ENCODE results near the gene SOX18.

DNA sequence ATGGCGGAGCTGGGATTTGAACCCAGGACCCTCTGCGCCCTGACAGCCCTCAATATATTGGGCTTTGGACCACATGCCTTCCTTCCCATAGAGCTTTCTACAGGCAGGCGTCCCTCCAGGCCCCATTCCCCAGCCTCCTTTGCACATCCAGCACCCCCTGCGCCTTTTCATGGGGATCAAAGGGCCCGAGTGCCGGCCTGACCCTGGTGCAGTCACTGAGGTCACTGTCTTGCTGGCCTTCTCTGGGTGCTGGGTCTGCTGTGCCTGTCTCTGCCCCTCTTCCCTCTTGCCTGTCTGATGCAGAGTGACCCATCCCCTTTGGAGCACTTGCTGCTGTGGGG, 32.2 kb upstream of the SOX18 start:
- TF ChIP-seq, protein P1, sequence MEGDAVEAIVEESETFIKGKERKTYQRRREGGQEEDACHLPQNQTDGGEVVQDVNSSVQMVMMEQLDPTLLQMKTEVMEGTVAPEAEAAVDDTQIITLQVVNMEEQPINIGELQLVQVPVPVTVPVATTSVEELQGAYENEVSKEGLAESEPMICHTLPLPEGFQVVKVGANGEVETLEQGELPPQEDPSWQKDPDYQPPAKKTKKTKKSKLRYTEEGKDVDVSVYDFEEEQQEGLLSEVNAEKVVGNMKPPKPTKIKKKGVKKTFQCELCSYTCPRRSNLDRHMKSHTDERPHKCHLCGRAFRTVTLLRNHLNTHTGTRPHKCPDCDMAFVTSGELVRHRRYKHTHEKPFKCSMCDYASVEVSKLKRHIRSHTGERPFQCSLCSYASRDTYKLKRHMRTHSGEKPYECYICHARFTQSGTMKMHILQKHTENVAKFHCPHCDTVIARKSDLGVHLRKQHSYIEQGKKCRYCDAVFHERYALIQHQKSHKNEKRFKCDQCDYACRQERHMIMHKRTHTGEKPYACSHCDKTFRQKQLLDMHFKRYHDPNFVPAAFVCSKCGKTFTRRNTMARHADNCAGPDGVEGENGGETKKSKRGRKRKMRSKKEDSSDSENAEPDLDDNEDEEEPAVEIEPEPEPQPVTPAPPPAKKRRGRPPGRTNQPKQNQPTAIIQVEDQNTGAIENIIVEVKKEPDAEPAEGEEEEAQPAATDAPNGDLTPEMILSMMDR (IDR thresholded peaks at IDR 0.05): no peak
- TF ChIP-seq EZH2 (IDR thresholded peaks at IDR 0.05): no peak
